Heart right ventricle (tissue), 16 donors: ENCODE measurements around the gene KCNN3. TPM values are rescaled to one million over a fixed set of nuclear protein-coding genes. Genes with fewer than 3 reads are reported as not detected.

Experiments
- ATAC-seq, 8 donors: fragments of 200-7000 bp; cut with Tn5 transposase; one replicate each; pipeline ENCODE4 v1.9.1; 2020; ENCODE audit warnings: mild to moderate bottlenecking in 8 of 8, moderate library complexity in 8 of 8, moderate number of reproducible peaks in 1 of 8
- DNase-seq, 2 donors: peaks; one replicate each; pipeline ENCODE4 v3.0.0-alpha.2; 2020
- H3K27ac ChIP-seq, 10 donors: fragments of 200-600 bp; sonication (generic) in 2 of 10; one replicate each; pipeline versions ENCODE4 v1.5.0 to v1.8.0; 2020 to 2022; ENCODE audit warnings: mild to moderate bottlenecking in 3 of 10
- H3K27me3 ChIP-seq, 7 donors: fragments of 200-600 bp; one replicate each; pipeline ENCODE4 v1.8.0; 2021 to 2022; ENCODE audit warnings: mild to moderate bottlenecking in 2 of 7
- H3K36me3 ChIP-seq, 9 donors: fragments of 200-600 bp; sonication (generic) in 1 of 9; one replicate each; pipeline versions ENCODE4 v1.5.0 to v1.8.0; 2020 to 2022; ENCODE audit warnings: mild to moderate bottlenecking in 2 of 9
- H3K4me1 ChIP-seq, 9 donors: fragments of 200-600 bp; sonication (generic) in 1 of 9; one replicate each; pipeline versions ENCODE4 v1.5.0 to v1.8.0; 2020 to 2022; ENCODE audit warnings: mild to moderate bottlenecking in 4 of 9
- H3K4me3 ChIP-seq, 10 donors: fragments of 200-600 bp; sonication (generic) in 2 of 10; one replicate each; pipeline versions ENCODE4 v1.5.0 to v1.8.0; 2020 to 2022; ENCODE audit warnings: mild to moderate bottlenecking in 7 of 10, moderate library complexity in 2 of 10
- H3K9me3 ChIP-seq, 11 donors: fragments of 200-600 bp in 10 of 11; sonication (generic) in 2 of 11; one replicate each; pipeline versions ENCODE4 v1.5.0 to v1.8.0; 2013 to 2022; ENCODE audit warnings: mild to moderate bottlenecking in 2 of 11, control low read depth in 1 of 11, moderate library complexity in 1 of 11
- WGBS, 2 donors: extraction: QIAGEN DNeasy Blood & Tissue Kit; methylation state at CpG; one replicate each; pipeline ENCODE4 v1.1.7; 2013; ENCODE audit warnings: inconsistent platforms in 1 of 2; 5-methylcytosine and 5-hydroxymethylcytosine counted together
- intact Hi-C, 10 donors: fragments of 100-400 bp; cut with DNase I; formaldehyde crosslinking; loops; one replicate each; pipeline versions ENCODE4 v1.11.1 to v1.14.2; 2022
- polyA plus RNA-seq, 2 donors: library from polyadenylated mRNA; stranded (reverse); fragments of 200-250 nt; gene quantifications; one replicate each; pipeline ENCODE4 v1.2.3, GENCODE V29; 2013
- total RNA-seq, 10 donors: library from RNA; stranded (reverse); fragmentation: NEBNext Ultra II Directional in 3 of 10; extraction: Animal tissue kit (Norgen Biotek cat#: 25700) in 3 of 10; gene quantifications; one replicate each; pipeline versions ENCODE4 v1.2.1 to v1.2.4, GENCODE V29; 2021 to 2023
- TF ChIP-seq, protein P1 (sequence below), 9 donors: fragments of 200-600 bp; sonication (generic) in 2 of 9; IDR thresholded peaks; one replicate each; pipeline versions ENCODE4 v1.5.0 to v1.8.0; 2021 to 2022; ENCODE audit warnings: antibody characterized with exemption in 9 of 9, mild to moderate bottlenecking in 5 of 9, moderate library complexity in 1 of 9
- donor health status: Arrhythmogenic right ventricular cardiomyopathy.
- donor health status: ischemic (EF 13 %, LVEDD 7.1; RV severe dilation, severe dysfunction).
- donor health status: healthy with polysubstance abuse.
- donor health status: DM: no; HTN: yes; CAD: no.
- donor health status: DM: no; HTN: no; CAD: no.
- donor health status: ischemic (EF 25% LVEDD 6.9; RV normal size, moderate dysfunction).
- donor health status: ischemic (EF 25% LVEDD 5.7; RV mildly dilated, moderate dysfunction).
- donor health status: healthy.
- donor health status: DM: yes; HTN: yes; CAD: no.
- donor health status: Ischemic cardiomyopathy.
- donor health status: ischemic (EF 35%, LVEDD 5.7; RV mildly dilated, moderate dysfunction).
- donor health status: nonischemic (EF 11% LVEDD 7.7; RV severe dilation, severe dysfunction).
- donor health status: DM: yes; HTN: yes; CAD: no.
- donor health status: PGD.
- donor health status: ischemic (EF 29% LVEDD 5.4; RV normal size, mild dysfunction).
- donor health status: nonischemic (EF 23%, LVEDD 6.1; RV moderate dilation, normal function).

The KCNN3 gene
- total and polyA plus RNA-seq, 12 donors, result 0.17 to 5.9 (median 2.6) TPM

GRCh38 chr1:154657556-154657955 lies 212.5 kb downstream of the KCNN3 start:
- Histone ChIP-seq H3K27ac (no peak overlapping the region), H3K4me1 (no peaks in the 10 kb centered on the region), H3K27me3 (peaks cover 0 to 24% (median 7%) of the 10 kb centered on the region in 7 donors), H3K9me3 (peaks cover 0 to 6% (median 0%) of the 10 kb centered on the region in 11 donors), H3K4me3 (no peak overlapping the region), H3K36me3 (no peaks in the 10 kb centered on the region)
- ATAC-seq (no peak), DNase-seq (no peak)
- intact Hi-C loops, result no loop called here
- TF ChIP-seq, protein P1, sequence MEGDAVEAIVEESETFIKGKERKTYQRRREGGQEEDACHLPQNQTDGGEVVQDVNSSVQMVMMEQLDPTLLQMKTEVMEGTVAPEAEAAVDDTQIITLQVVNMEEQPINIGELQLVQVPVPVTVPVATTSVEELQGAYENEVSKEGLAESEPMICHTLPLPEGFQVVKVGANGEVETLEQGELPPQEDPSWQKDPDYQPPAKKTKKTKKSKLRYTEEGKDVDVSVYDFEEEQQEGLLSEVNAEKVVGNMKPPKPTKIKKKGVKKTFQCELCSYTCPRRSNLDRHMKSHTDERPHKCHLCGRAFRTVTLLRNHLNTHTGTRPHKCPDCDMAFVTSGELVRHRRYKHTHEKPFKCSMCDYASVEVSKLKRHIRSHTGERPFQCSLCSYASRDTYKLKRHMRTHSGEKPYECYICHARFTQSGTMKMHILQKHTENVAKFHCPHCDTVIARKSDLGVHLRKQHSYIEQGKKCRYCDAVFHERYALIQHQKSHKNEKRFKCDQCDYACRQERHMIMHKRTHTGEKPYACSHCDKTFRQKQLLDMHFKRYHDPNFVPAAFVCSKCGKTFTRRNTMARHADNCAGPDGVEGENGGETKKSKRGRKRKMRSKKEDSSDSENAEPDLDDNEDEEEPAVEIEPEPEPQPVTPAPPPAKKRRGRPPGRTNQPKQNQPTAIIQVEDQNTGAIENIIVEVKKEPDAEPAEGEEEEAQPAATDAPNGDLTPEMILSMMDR (IDR thresholded peaks at IDR 0.05), result no peak
- 26 to 27% methylated on average over 2 of the region's 2 CpGs for WGBS, 2 donors

DNA sequence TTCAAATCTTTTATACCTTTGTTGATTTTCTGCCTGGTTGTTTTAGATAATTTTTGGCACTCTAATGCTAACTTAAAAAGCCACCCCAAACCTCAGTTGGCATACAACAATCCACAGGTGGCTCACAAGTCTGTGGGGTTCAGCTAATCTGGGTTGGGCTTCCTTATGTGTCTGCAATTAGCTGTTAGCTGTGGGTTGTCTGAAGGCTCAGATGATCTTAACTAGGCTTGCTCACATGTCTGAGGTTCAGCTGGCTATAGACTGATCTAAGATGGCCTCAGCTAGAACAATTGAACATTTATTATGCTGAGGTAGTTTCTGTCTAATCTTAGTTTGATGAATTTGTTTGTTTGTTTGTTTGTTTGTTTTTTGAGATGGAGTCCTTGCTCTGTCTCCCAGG lies 217.2 kb downstream of the KCNN3 start:
- no peak for ATAC-seq
- intact Hi-C loops, result no loop called here
- peaks cover 0 to 17% (median 0%) of the 10 kb centered on the region in 7 donors for H3K27me3 ChIP-seq

More for the DNA sequence above, 217.2 kb downstream of the KCNN3 start:
- DNase-seq, result no peak
- TF ChIP-seq, protein P1 (IDR thresholded peaks at IDR 0.05), result no peak
- Histone ChIP-seq H3K9me3 (peaks cover 0 to 6% (median 0%) of the 10 kb centered on the region in 11 donors), H3K36me3 (no peaks in the 10 kb centered on the region), H3K4me1 (no peaks in the 10 kb centered on the region), H3K4me3 (no peak overlapping the region), H3K27ac (no peak overlapping the region)

Other genes with a start within 250 kb of the KCNN3 start
- 10 to 100 TPM; 29.9 to 66.4 (median 39.4) TPM for gene PMVK, start 66.4 kb upstream of the KCNN3 start, total RNA-seq
- gene PMVK, start 66.4 kb upstream of the KCNN3 start, polyA plus RNA-seq, result 10 to 100 TPM; 40.2 to 42.9 TPM
- 10 to 100 TPM; 38.3 to 75.0 (median 48.8) TPM for gene PBXIP1, start 85.8 kb upstream of the KCNN3 start, total RNA-seq
- 10 to 100 TPM; 25.4 to 33.0 TPM for gene PBXIP1, start 85.8 kb upstream of the KCNN3 start, polyA plus RNA-seq
- gene PYGO2, start 91.5 kb upstream of the KCNN3 start, total RNA-seq, result 10 to 100 TPM in 9 of 10 donors, 1 to 10 TPM in 1; 8.8 to 18.0 (median 13.9) TPM
- 10 to 100 TPM; 11.9 to 12.1 TPM for gene PYGO2, start 91.5 kb upstream of the KCNN3 start, polyA plus RNA-seq
- 10 to 100 TPM; 42.6 to 95.7 (median 57.8) TPM for gene SHC1, start 100.5 kb upstream of the KCNN3 start, total RNA-seq
- gene SHC1, start 100.5 kb upstream of the KCNN3 start, polyA plus RNA-seq, result 10 to 100 TPM; 35.6 to 58.3 TPM
- gene CKS1B, start 104.4 kb upstream of the KCNN3 start, total RNA-seq, result 10 to 100 TPM; 10.9 to 30.9 (median 17.5) TPM
- gene CKS1B, start 104.4 kb upstream of the KCNN3 start, polyA plus RNA-seq, result 10 to 100 TPM in 1 of 2 donors, 1 to 10 TPM in 1; 4.6 to 36.7 TPM
- 10 to 100 TPM; 20.1 to 36.8 (median 24.1) TPM for gene FLAD1, start 113.1 kb upstream of the KCNN3 start, total RNA-seq
- gene FLAD1, start 113.1 kb upstream of the KCNN3 start, polyA plus RNA-seq, result 10 to 100 TPM; 25.1 to 41.6 TPM
- gene LENEP, start 123.3 kb upstream of the KCNN3 start, total RNA-seq, result not detected
- not detected for gene LENEP, start 123.3 kb upstream of the KCNN3 start, polyA plus RNA-seq
- gene ZBTB7B, start 132.5 kb upstream of the KCNN3 start, total RNA-seq, result 10 to 100 TPM; 25.7 to 54.7 (median 34.5) TPM
- gene ZBTB7B, start 132.5 kb upstream of the KCNN3 start, polyA plus RNA-seq, result 10 to 100 TPM; 41.1 to 51.6 TPM
- gene DCST2, start 163.5 kb upstream of the KCNN3 start, total RNA-seq, result under 1 TPM in 9 of 10 donors, not detected in 1; 0.15 to 0.67 (median 0.30) TPM
- 1 to 10 TPM in 1 of 2 donors, under 1 TPM in 1; 0.38 to 1.8 TPM for gene DCST2, start 163.5 kb upstream of the KCNN3 start, polyA plus RNA-seq
- not detected for gene DCST1, start 163.5 kb upstream of the KCNN3 start, total RNA-seq
- gene DCST1, start 163.5 kb upstream of the KCNN3 start, polyA plus RNA-seq, result under 1 TPM in 1 of 2 donors, not detected in 1; 0.29 TPM
- 100 to 1,000 TPM in 1 of 10 donors, 10 to 100 TPM in 9; 46.7 to 146 (median 58.5) TPM for gene ADAM15, start 181.0 kb upstream of the KCNN3 start, total RNA-seq
- gene ADAM15, start 181.0 kb upstream of the KCNN3 start, polyA plus RNA-seq, result 100 to 1,000 TPM; 144 to 305 TPM
- 1 to 10 TPM in 8 of 10 donors, under 1 TPM in 2; 0.49 to 2.8 (median 1.8) TPM for gene EFNA4, start 193.5 kb upstream of the KCNN3 start, total RNA-seq
- gene EFNA4, start 193.5 kb upstream of the KCNN3 start, polyA plus RNA-seq, result 1 to 10 TPM; 4.2 to 5.4 TPM
- 1 to 10 TPM in 1 of 10 donors, under 1 TPM in 8, not detected in 1; 0.23 to 1.9 (median 0.46) TPM for gene EFNA3, start 208.6 kb upstream of the KCNN3 start, total RNA-seq
- gene EFNA3, start 208.6 kb upstream of the KCNN3 start, polyA plus RNA-seq, result 1 to 10 TPM in 1 of 2 donors, under 1 TPM in 1; 0.95 to 1.8 TPM